ENCODE results near the gene ASXL3. TPM values are rescaled to one million over a fixed set of nuclear protein-coding genes. Genes with fewer than 3 reads are reported as not detected.

Gene ASXL3
- total and polyA plus RNA-seq, 2 donors (not counting 3 experiments of a cell fraction or from before 2014, with no cell fraction given), result 0.07 to 0.27 TPM

- H2AFZ ChIP-seq (ENCODE audit: low read depth, low read length), result no peak overlapping the region
- intact Hi-C loops (cut with micrococcal nuclease), result no loop called here
These were observed 133.5 kb downstream of the ASXL3 start for GRCh38 chr18:33711514-33711913.

More at GRCh38 chr18:33711514-33711913, 133.5 kb downstream of the ASXL3 start:
- no peak for DNase-seq (ENCODE audit: low read depth, low spot score)
- no peaks in the 10 kb centered on the region for H3K9me3 ChIP-seq (replicated peaks; ENCODE audit: control insufficient read depth, insufficient read depth, low read length)
- H3K4me3 ChIP-seq (replicated peaks in 1 of 3; ENCODE audit: insufficient read depth in 1 of 3, low read depth in 1 of 3, low read length in 3 of 3), result no peak overlapping the region
- H3K36me3 ChIP-seq (ENCODE audit: control insufficient read depth in 2 of 2, extremely low read depth in 1 of 2, insufficient read depth in 2 of 2, low read length in 2 of 2), result no peaks in the 10 kb centered on the region
- POLR2A ChIA-PET, result no interaction called here
- H3K4me2 ChIP-seq (ENCODE audit: insufficient read depth, low read length), result no peak overlapping the region
- no peaks in the 10 kb centered on the region for H3K4me1 ChIP-seq (ENCODE audit: control insufficient read depth, extremely low read depth, insufficient read depth, low read length)
- TF ChIP-seq EZH2 (IDR thresholded peaks at IDR 0.05; ENCODE audit: borderline replicate concordance, low read depth, low read length, severe bottlenecking), result no peak
- no peak for TF ChIP-seq JUN (IDR thresholded peaks at IDR 0.05; ENCODE audit: borderline replicate concordance, insufficient read depth, insufficient read length, low read depth)
- no peak for TF ChIP-seq CTCF (IDR thresholded peaks at IDR 0.05; ENCODE audit: extremely low read depth in 1 of 2, insufficient read depth in 1 of 2, low read depth in 1 of 2, low read length in 2 of 2)
- TF ChIP-seq GATA2 (IDR thresholded peaks at IDR 0.05; ENCODE audit: insufficient read depth, insufficient read length, low read depth, low read length), result no peak
- no peak for TF ChIP-seq POLR2A (IDR thresholded peaks at IDR 0.05; ENCODE audit: low read depth, low read length)
- no peak for TF ChIP-seq POLR2AphosphoS5 (IDR thresholded peaks at IDR 0.05; ENCODE audit: insufficient read depth, low read depth, low read length)
- no peak for TF ChIP-seq MYC (IDR thresholded peaks at IDR 0.05; ENCODE audit: low read depth, low read length)
- no peak for TF ChIP-seq MAX (IDR thresholded peaks at IDR 0.05; ENCODE audit: insufficient read depth, insufficient read length)
- TF ChIP-seq FOS (IDR thresholded peaks at IDR 0.05; ENCODE audit: borderline replicate concordance, insufficient read depth, low read length), result no peak
- CTCF ChIA-PET, result no interaction called here
- H3K79me2 ChIP-seq (ENCODE audit: control insufficient read depth, insufficient read depth, low read length), result no peaks in the 10 kb centered on the region
- no peak overlapping the region for H3K27ac ChIP-seq (ENCODE audit: insufficient read depth, low read depth, low read length)
- no peak for FAIRE-seq
- dilution Hi-C loops (cut with MboI; ENCODE audit: extremely low pct_ligation_motif_present, low sequenced_read_pairs), result no loop called here
- H3K9me1 ChIP-seq (replicated peaks; ENCODE audit: control insufficient read depth, extremely low read depth, insufficient read depth, low read length), result no peaks in the 10 kb centered on the region
- H3K9ac ChIP-seq (replicated peaks; ENCODE audit: extremely low read depth, insufficient read depth, low read length), result no peak overlapping the region
- no peaks in the 10 kb centered on the region for H4K20me1 ChIP-seq (replicated peaks; ENCODE audit: control insufficient read depth, extremely low read depth, insufficient read depth, low read length)
- no TSS peak for BruUV-seq (replicated peaks)
- H3K27me3 ChIP-seq (ENCODE audit: control insufficient read depth in 2 of 2, insufficient read depth in 2 of 2, low read length in 2 of 2), result no peaks in the 10 kb centered on the region
